ENCODE measurements around the gene MOB3A.

GRCh38 chr19:2045501-2046045, 50.6 kb downstream of the MOB3A start:
- TF ChIP-seq CTCF (IDR thresholded peaks at IDR 0.05), result no peak
- no peak for TF ChIP-seq ZFX (IDR thresholded peaks at IDR 0.05; ENCODE audit: borderline replicate concordance)

Data from 22Rv1 (cell line).